ENCODE data around the gene HES2. TPM values are rescaled to one million over a fixed set of nuclear protein-coding genes. Genes with fewer than 3 reads are reported as not detected.

The HES2 gene
- total and polyA plus RNA-seq, 9 of the 15 experiments (the other 6 are each of a cell fraction or from before 2014, with no cell fraction given) = 0.05 to 0.18 (median 0.07) TPM; not detected in 4

- TF ChIP-seq SMC3 (conservative IDR thresholded peaks at IDR 0.05; ENCODE audit: insufficient read depth, low read depth, low read length) = no peak
Observed at GRCh38 chr1:6463120-6463412, 43.3 kb upstream of the HES2 start (continued).

- H3K36me3 ChIP-seq (ENCODE audit: control insufficient read depth, insufficient read depth, low read length) = no peaks in the 10 kb centered on the region
- peaks cover 28% of the 10 kb centered on the region for H4K20me1 ChIP-seq (replicated peaks; ENCODE audit: control insufficient read depth, insufficient read depth, low read length)
- H3K27ac ChIP-seq (ENCODE audit: extremely low read depth, low read depth, low read length) = no peak overlapping the region
- H3K4me3 ChIP-seq = no peak overlapping the region
- H3K9me1 ChIP-seq (ENCODE audit: control insufficient read depth, insufficient read depth, low read length) = no peaks in the 10 kb centered on the region
- H3K9ac ChIP-seq (ENCODE audit: insufficient read depth in 1 of 2, low read depth in 2 of 2, low read length in 2 of 2) = no peak overlapping the region
- no peak overlapping the region for H2AFZ ChIP-seq (ENCODE audit: low read depth, low read length)
- BruUV-seq (replicated peaks) = no TSS peak
- no peak overlapping the region for H3K4me2 ChIP-seq (ENCODE audit: insufficient read depth, low read length)
- no peaks in the 10 kb centered on the region for H3K9me3 ChIP-seq (replicated peaks; ENCODE audit: control insufficient read depth, insufficient read depth, low read depth, low read length)
- FAIRE-seq (no peak), ATAC-seq (no peak), DNase-seq (ENCODE audit: extremely low read depth in 1 of 4, low spot score in 3 of 4) (peak in 3 of 4 experiments; percentile 38 to 58 (median 53))
- in situ Hi-C loops (cut with MboI) (no loop called here), intact Hi-C loops (cut with micrococcal nuclease) (no loop called here)
- POLR2A ChIA-PET = interaction anchor here (0.5 to 1.4 kb wide), 5 partner anchors 24 to 1168 kb away, joined by 3 read pairs; no protein-coding TSS in a partner anchor
- peaks cover 0 to 51% of the 10 kb centered on the region in 2 experiments; a peak in 2 of 5 replicates for H3K4me1 ChIP-seq (replicated peaks in 1 of 2; ENCODE audit: control insufficient read depth in 2 of 2, insufficient read depth in 2 of 2, low read length in 2 of 2)
- TF ChIP-seq NFIC (IDR thresholded peaks at IDR 0.05) (peak; percentile 96), ZNF121 (CRISPR knock-in tag; conservative IDR thresholded peaks at IDR 0.05) (0 out of 2 replicates have a peak, but pooled peaks have one; percentile 27), ZNF316 (IDR thresholded peaks at IDR 0.05) (peak; percentile 88), HINFP (tag; conservative IDR thresholded peaks at IDR 0.05; ENCODE audit: low read depth) (no peak), TAL1 (IDR thresholded peaks at IDR 0.05) (no peak), TRIM28 (IDR thresholded peaks at IDR 0.05) (peak; percentile 75; the same call in 1 of the 2 replicates), BCOR (IDR thresholded peaks at IDR 0.05) (peak; percentile 27; the same call in 1 of the 2 replicates), NFIX (CRISPR knock-in tag; IDR thresholded peaks at IDR 0.05; ENCODE audit: low read depth) (peak; percentile 66), CBFB (CRISPR knock-in tag; IDR thresholded peaks at IDR 0.05) (0 out of 2 replicates have a peak, but pooled peaks have one; percentile 36), TRIM24 (IDR thresholded peaks at IDR 0.05) (peak; percentile 29 to 68; a peak in 3 of 4 replicates), ZNF76 (CRISPR knock-in tag; IDR thresholded peaks at IDR 0.05; ENCODE audit: borderline replicate concordance) (no peak), GMEB1 (CRISPR knock-in tag; IDR thresholded peaks at IDR 0.05) (no peak), PTRF (tag; IDR thresholded peaks at IDR 0.05) (no peak)
- WGBS (ENCODE audit: insufficient coverage, low coverage, missing lambda C conversion rate) = 11% methylated on average over 13 of the region's 13 CpGs
- H3K27me3 ChIP-seq (ENCODE audit: control insufficient read depth in 2 of 2, insufficient read depth in 2 of 2, low read length in 2 of 2) = peaks cover 75 to 81% of the 10 kb centered on the region in 2 experiments
- no peaks in the 10 kb centered on the region for H3K79me2 ChIP-seq (ENCODE audit: control insufficient read depth, insufficient read depth, low read length)
- CTCF ChIA-PET (ENCODE audit: low intra/inter-chr PET ratio) = no interaction called here
Observed at GRCh38 chr1:6462412-6463119, 42.8 kb upstream of the HES2 start.

Data from K562 (cell line).